ENCODE measurements around the gene POLA2. TPM values are rescaled to one million over a fixed set of nuclear protein-coding genes. Genes with fewer than 3 reads are reported as not detected.

Gene POLA2
- total RNA-seq, 1 experiment from 2014 or later: 25.3 TPM

DNA sequence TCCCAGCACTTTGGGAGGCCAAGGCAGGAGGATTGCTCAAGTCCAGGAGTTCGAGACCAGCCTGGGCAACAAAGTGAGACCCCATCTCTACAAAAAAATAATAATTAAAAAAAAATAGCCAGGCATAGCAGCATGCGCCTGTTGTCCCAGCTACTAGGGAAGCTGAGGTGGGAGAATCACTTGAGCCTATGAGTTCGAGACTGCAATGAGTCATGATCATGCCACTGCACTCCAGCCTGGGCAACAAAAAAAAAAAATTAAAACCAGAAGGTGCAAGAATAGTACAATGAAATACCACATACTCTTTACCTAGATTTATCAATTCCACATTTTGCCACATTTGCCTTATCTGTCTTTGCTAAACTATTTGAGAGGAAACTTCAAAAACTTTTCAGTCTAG, 80.1 kb downstream of the POLA2 start:
- ChIA-PET POLR2A (no interaction called here), CTCF (no interaction called here)
- Histone ChIP-seq H3K27me3 (replicated peaks; ENCODE audit: control insufficient read depth, insufficient read depth, low read length) (no peaks in the 10 kb centered on the region), H3K36me3 (ENCODE audit: control insufficient read depth, insufficient read depth, low read length) (peaks cover 10% of the 10 kb centered on the region), H3K9me3 (no peaks in the 10 kb centered on the region), H3K4me3 (ENCODE audit: low read depth, low read length) (no peak overlapping the region), H3K4me1 (no peaks in the 10 kb centered on the region)
- BruUV-seq (replicated peaks): no TSS peak
- H3K36me3 Mint-ChIP-seq (ENCODE audit: insufficient read depth, unreplicated experiment): peaks cover 74% of the 10 kb centered on the region
- H3K27ac Mint-ChIP-seq (ENCODE audit: unreplicated experiment): no peak overlapping the region
- H3K4me1 Mint-ChIP-seq (ENCODE audit: low read depth, unreplicated experiment): peaks cover 5% of the 10 kb centered on the region
- TF ChIP-seq, protein P1, sequence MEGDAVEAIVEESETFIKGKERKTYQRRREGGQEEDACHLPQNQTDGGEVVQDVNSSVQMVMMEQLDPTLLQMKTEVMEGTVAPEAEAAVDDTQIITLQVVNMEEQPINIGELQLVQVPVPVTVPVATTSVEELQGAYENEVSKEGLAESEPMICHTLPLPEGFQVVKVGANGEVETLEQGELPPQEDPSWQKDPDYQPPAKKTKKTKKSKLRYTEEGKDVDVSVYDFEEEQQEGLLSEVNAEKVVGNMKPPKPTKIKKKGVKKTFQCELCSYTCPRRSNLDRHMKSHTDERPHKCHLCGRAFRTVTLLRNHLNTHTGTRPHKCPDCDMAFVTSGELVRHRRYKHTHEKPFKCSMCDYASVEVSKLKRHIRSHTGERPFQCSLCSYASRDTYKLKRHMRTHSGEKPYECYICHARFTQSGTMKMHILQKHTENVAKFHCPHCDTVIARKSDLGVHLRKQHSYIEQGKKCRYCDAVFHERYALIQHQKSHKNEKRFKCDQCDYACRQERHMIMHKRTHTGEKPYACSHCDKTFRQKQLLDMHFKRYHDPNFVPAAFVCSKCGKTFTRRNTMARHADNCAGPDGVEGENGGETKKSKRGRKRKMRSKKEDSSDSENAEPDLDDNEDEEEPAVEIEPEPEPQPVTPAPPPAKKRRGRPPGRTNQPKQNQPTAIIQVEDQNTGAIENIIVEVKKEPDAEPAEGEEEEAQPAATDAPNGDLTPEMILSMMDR (IDR thresholded peaks at IDR 0.05; ENCODE audit: insufficient read depth in 1 of 2, low read depth in 1 of 2, low read length in 1 of 2, severe bottlenecking in 1 of 2, unreplicated experiment in 1 of 2): no peak
- no peaks in the 10 kb centered on the region for H3K27me3 Mint-ChIP-seq (ENCODE audit: insufficient read depth, unreplicated experiment)
- H3K9me3 Mint-ChIP-seq (ENCODE audit: unreplicated experiment): no peaks in the 10 kb centered on the region
- no peak overlapping the region for H3K4me3 Mint-ChIP-seq (ENCODE audit: unreplicated experiment)
- intact Hi-C loops (cut with micrococcal nuclease; ENCODE audit: unreplicated experiment): no loop called here
- no peak for DNase-seq

Other genes with a start within 250 kb of the POLA2 start
- 91.7 and 103 TPM in 2 replicates for gene ARL2, start 247.8 kb upstream of the POLA2 start, total RNA-seq (2022)
- gene SNX15, start 234.5 kb upstream of the POLA2 start, total RNA-seq (2022): 35.5 and 35.8 TPM in 2 replicates
- 21.2 and 21.6 TPM in 2 replicates for gene SAC3D1, start 220.8 kb upstream of the POLA2 start, total RNA-seq (2022)
- gene NAALADL1, start 203.4 kb upstream of the POLA2 start, total RNA-seq (2022): 0.16 and 0.23 TPM in 2 replicates
- gene CDCA5, start 177.9 kb upstream of the POLA2 start, total RNA-seq (2022): 67.0 and 71.1 TPM in 2 replicates
- 44.5 and 46.0 TPM in 2 replicates for gene ZFPL1, start 177.7 kb upstream of the POLA2 start, total RNA-seq (2022)
- 147 and 158 TPM in 2 replicates for gene VPS51, start 165.7 kb upstream of the POLA2 start, total RNA-seq (2022)
- 62.9 and 73.8 TPM in 2 replicates for gene TM7SF2, start 150.1 kb upstream of the POLA2 start, total RNA-seq (2022)
- gene ZNHIT2, start 144.3 kb upstream of the POLA2 start, total RNA-seq (2022): 12.2 and 14.7 TPM in 2 replicates
- 918 and 972 TPM in 2 replicates for gene FAU, start 139.8 kb upstream of the POLA2 start, total RNA-seq (2022)
- gene MRPL49, start 139.6 kb upstream of the POLA2 start, total RNA-seq (2022): 89.2 and 95.1 TPM in 2 replicates
- gene SYVN1, start 127.4 kb upstream of the POLA2 start, total RNA-seq (2022): 50.9 and 56.5 TPM in 2 replicates
- gene SPDYC, start 91.7 kb upstream of the POLA2 start, total RNA-seq (2022): not detected in 2 replicates
- gene CAPN1, start 80.0 kb upstream of the POLA2 start, total RNA-seq (2022): 238 and 244 TPM in 2 replicates
- gene CDC42EP2, start 52.9 kb downstream of the POLA2 start, total RNA-seq (2022): 38.0 and 40.7 TPM in 2 replicates
- 64.2 and 65.3 TPM in 2 replicates for gene DPF2, start 71.9 kb downstream of the POLA2 start, total RNA-seq (2022)
- 3.0 and 3.2 TPM in 2 replicates for gene TIGD3, start 92.8 kb downstream of the POLA2 start, total RNA-seq (2022)
- 8.1 and 8.5 TPM in 2 replicates for gene SLC25A45, start 120.7 kb downstream of the POLA2 start, total RNA-seq (2022)
- 35.1 and 38.2 TPM in 2 replicates for gene FRMD8, start 124.7 kb downstream of the POLA2 start, total RNA-seq (2022)
- 235 and 254 TPM in 2 replicates for gene NEAT1, start 160.8 kb downstream of the POLA2 start, total RNA-seq (2022)
- 4,797 and 4,914 TPM in 2 replicates for gene MALAT1, start 237.1 kb downstream of the POLA2 start, total RNA-seq (2022)